Fibroblast of lung (primary cell): ENCODE data around the gene ADD2.

ENCODE experiments used
- EZH2 ChIP-seq: IDR thresholded peaks from 2 replicates; pipeline ENCODE4 v1.5.1; 2012; ENCODE audit warnings: low read length, control low read depth, mild to moderate bottlenecking; ENCODE audit errors: missing control alignments
- TF ChIP-seq, protein P1 (sequence below), 2 donors: IDR thresholded peaks in 1 of 2; conservative IDR thresholded peaks in 1 of 2; 1 replicate in 1 of 2; 2 replicates in 1 of 2; pipeline ENCODE4 v1.5.1; 2011 to 2012; ENCODE audit warnings: low read length in 2 of 2, control low read depth in 1 of 2, inconsistent platforms in 1 of 2, low read depth in 1 of 2, mild to moderate bottlenecking in 1 of 2

DNA sequence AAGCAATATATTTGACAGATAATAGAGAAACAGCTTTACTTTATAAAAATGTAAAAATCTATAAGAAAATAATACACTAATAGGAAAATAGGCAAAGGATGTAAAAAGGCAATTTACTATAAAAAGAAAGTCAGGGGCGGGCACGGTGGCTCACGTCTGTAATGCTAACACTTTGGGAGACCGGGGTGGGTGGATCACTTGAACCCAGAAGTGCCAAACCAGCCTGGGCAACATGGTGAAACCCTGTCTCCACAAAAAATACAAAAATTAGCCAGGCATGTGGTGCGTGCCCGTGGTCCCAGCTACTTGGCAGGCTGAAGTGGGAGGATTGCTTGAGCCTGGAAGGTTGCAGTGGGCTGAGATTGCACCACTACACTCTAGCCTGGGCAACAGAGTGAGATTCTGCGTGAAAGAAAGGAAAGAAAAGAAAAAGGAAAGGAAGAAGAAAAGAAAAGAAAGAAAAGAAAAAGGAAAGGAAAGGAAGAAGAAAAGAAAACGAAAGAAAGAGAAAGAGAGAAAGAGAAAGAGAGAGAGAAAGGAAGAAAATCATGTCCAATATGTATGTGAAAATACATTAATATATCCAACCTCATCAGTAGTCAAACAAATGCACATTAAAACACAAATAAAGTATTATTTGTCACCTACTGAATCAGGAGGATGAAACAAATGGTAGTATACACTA is 65.1 kb downstream of the ADD2 start:
- TF ChIP-seq, protein P1, sequence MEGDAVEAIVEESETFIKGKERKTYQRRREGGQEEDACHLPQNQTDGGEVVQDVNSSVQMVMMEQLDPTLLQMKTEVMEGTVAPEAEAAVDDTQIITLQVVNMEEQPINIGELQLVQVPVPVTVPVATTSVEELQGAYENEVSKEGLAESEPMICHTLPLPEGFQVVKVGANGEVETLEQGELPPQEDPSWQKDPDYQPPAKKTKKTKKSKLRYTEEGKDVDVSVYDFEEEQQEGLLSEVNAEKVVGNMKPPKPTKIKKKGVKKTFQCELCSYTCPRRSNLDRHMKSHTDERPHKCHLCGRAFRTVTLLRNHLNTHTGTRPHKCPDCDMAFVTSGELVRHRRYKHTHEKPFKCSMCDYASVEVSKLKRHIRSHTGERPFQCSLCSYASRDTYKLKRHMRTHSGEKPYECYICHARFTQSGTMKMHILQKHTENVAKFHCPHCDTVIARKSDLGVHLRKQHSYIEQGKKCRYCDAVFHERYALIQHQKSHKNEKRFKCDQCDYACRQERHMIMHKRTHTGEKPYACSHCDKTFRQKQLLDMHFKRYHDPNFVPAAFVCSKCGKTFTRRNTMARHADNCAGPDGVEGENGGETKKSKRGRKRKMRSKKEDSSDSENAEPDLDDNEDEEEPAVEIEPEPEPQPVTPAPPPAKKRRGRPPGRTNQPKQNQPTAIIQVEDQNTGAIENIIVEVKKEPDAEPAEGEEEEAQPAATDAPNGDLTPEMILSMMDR (conservative IDR thresholded peaks at IDR 0.05 in 1 of 2, IDR thresholded peaks at IDR 0.05 in 1 of 2; ENCODE audit: low read depth in 1 of 2, low read length in 2 of 2) = no peak
- TF ChIP-seq EZH2 = no peak
